ENCODE results near the gene TMBIM1. TPM values are rescaled to one million over a fixed set of nuclear protein-coding genes. Genes with fewer than 3 reads are reported as not detected.

Gene TMBIM1
- 123 and 136 TPM in 2 replicates for total RNA-seq

- DNase-seq (ENCODE audit: low read depth): peak; percentile 81
- H3K4me3 ChIP-seq (ENCODE audit: low read depth, low read length): peak within 1 kb of the TSS; percentile 89
- peak; percentile 57 for TF ChIP-seq CTCF (IDR thresholded peaks at IDR 0.05; ENCODE audit: insufficient read depth, low read depth, low read length)
These were observed at the start of gene TMBIM1 for GRCh38 chr2:218292048-218293014. TSS of gene TMBIM1 (minus strand) at chr2:218292503. CDS start at chr2:218282141, 10,362 bp downstream.

GRCh38 chr2:218341381-218341780 lies 49.1 kb upstream of the TMBIM1 start:
- H3K4me3 ChIP-seq (ENCODE audit: low read depth, low read length): no peak overlapping the region
- no peak for TF ChIP-seq CTCF (IDR thresholded peaks at IDR 0.05; ENCODE audit: insufficient read depth, low read depth, low read length)
- no peak for DNase-seq (ENCODE audit: low read depth)

- no peak for TF ChIP-seq CTCF (IDR thresholded peaks at IDR 0.05; ENCODE audit: insufficient read depth, low read depth, low read length)
- H3K4me3 ChIP-seq (ENCODE audit: low read depth, low read length): no peak overlapping the region
- no peak for DNase-seq (ENCODE audit: low read depth)
These were observed 48.4 kb upstream of the TMBIM1 start for GRCh38 chr2:218340656-218341055.

- no peak overlapping the region for H3K4me3 ChIP-seq (ENCODE audit: low read depth, low read length)
- no peak for DNase-seq (ENCODE audit: low read depth)
- TF ChIP-seq CTCF (IDR thresholded peaks at IDR 0.05; ENCODE audit: insufficient read depth, low read depth, low read length): no peak
These were observed 42.2 kb upstream of the TMBIM1 start for GRCh38 chr2:218334531-218334930.

GRCh38 chr2:218332920-218333645 lies 40.8 kb upstream of the TMBIM1 start:
- no peak overlapping the region for H3K4me3 ChIP-seq (ENCODE audit: low read depth, low read length)
- DNase-seq (ENCODE audit: low read depth): peak; percentile 45
- no peak for TF ChIP-seq CTCF (IDR thresholded peaks at IDR 0.05; ENCODE audit: insufficient read depth, low read depth, low read length)

- no peak for DNase-seq (ENCODE audit: low read depth)
- no peak for TF ChIP-seq CTCF (IDR thresholded peaks at IDR 0.05; ENCODE audit: insufficient read depth, low read depth, low read length)
- H3K4me3 ChIP-seq (ENCODE audit: low read depth, low read length): no peak overlapping the region
These were observed 40.0 kb upstream of the TMBIM1 start for GRCh38 chr2:218332288-218332687.

Measured in fibroblast of villous mesenchyme (primary cell).